Measurements from ENCODE around the gene COQ8B. TPM values are rescaled to one million over a fixed set of nuclear protein-coding genes. Genes with fewer than 3 reads are reported as not detected.
A peak's percentile ranks its signal among the peaks of the same experiment; 100 is the strongest.
"Not testable (repeated sequence)": the region's sequence is repeated elsewhere in the genome, so short reads cannot be mapped to it uniquely, and the experiment has no call there.

COQ8B gene
- polyA plus RNA-seq, 2 donors = 18.4 to 27.2 TPM

GRCh38 chr19:40652303-40652702 lies 64.4 kb downstream of the COQ8B start:
- not testable (repeated sequence) for H3K36me3 ChIP-seq (ENCODE audit: control insufficient read depth in 2 of 2, insufficient read depth in 2 of 2, low read length in 1 of 2); H3K4me3 ChIP-seq (ENCODE audit: low read depth in 1 of 2, low read length in 2 of 2); H3K27ac ChIP-seq (ENCODE audit: low read depth in 2 of 2, low read length in 1 of 2); H3K27me3 ChIP-seq (ENCODE audit: control insufficient read depth in 1 of 2, insufficient read depth in 2 of 2, low read length in 2 of 2); H3K4me1 ChIP-seq (ENCODE audit: control insufficient read depth in 2 of 2, insufficient read depth in 2 of 2, low read length in 1 of 2); H3K9me3 ChIP-seq (ENCODE audit: control insufficient read depth in 2 of 2, insufficient read depth in 1 of 2, low read depth in 1 of 2, low read length in 1 of 2)
- WGBS, 2 donors = 79% methylated on average over 11 of the region's 11 CpGs

- Histone ChIP-seq H3K27me3 (ENCODE audit: control insufficient read depth in 1 of 2, insufficient read depth in 2 of 2, low read length in 2 of 2) (no peaks in the 10 kb centered on the region), H3K4me3 (ENCODE audit: low read depth in 1 of 2, low read length in 2 of 2) (no peak overlapping the region), H3K27ac (ENCODE audit: low read depth in 2 of 2, low read length in 1 of 2) (peak overlapping the region; percentile 54 to 62), H3K9me3 (ENCODE audit: control insufficient read depth in 2 of 2, insufficient read depth in 1 of 2, low read depth in 1 of 2, low read length in 1 of 2) (no peaks in the 10 kb centered on the region), H3K4me1 (ENCODE audit: control insufficient read depth in 2 of 2, insufficient read depth in 2 of 2, low read length in 1 of 2) (no peaks in the 10 kb centered on the region), H3K36me3 (ENCODE audit: control insufficient read depth in 2 of 2, insufficient read depth in 2 of 2, low read length in 1 of 2) (no peaks in the 10 kb centered on the region)
- WGBS, 2 donors = 68 to 74% methylated on average over 8 of the region's 8 CpGs
Observed at GRCh38 chr19:40650749-40651305, 65.9 kb downstream of the COQ8B start.

GRCh38 chr19:40649903-40650675 lies 66.6 kb downstream of the COQ8B start:
- H3K27me3 ChIP-seq (ENCODE audit: control insufficient read depth in 1 of 2, insufficient read depth in 2 of 2, low read length in 2 of 2); H3K4me3 ChIP-seq (ENCODE audit: low read depth in 1 of 2, low read length in 2 of 2); H3K9me3 ChIP-seq (ENCODE audit: control insufficient read depth in 2 of 2, insufficient read depth in 1 of 2, low read depth in 1 of 2, low read length in 1 of 2); H3K4me1 ChIP-seq (ENCODE audit: control insufficient read depth in 2 of 2, insufficient read depth in 2 of 2, low read length in 1 of 2); H3K36me3 ChIP-seq (ENCODE audit: control insufficient read depth in 2 of 2, insufficient read depth in 2 of 2, low read length in 1 of 2): not testable (repeated sequence)
- peak overlapping the region; percentile 36 to 49 for H3K27ac ChIP-seq (ENCODE audit: low read depth in 2 of 2, low read length in 1 of 2)
- 88% methylated on average over 9 of the region's 9 CpGs for WGBS, 2 donors

GRCh38 chr19:40646743-40647254 lies 69.9 kb downstream of the COQ8B start:
- H3K4me3 ChIP-seq (ENCODE audit: low read depth in 1 of 2, low read length in 2 of 2) = no peak overlapping the region
- H3K4me1 ChIP-seq (ENCODE audit: control insufficient read depth in 2 of 2, insufficient read depth in 2 of 2, low read length in 1 of 2) = no peaks in the 10 kb centered on the region
- H3K9me3 ChIP-seq (ENCODE audit: control insufficient read depth in 2 of 2, insufficient read depth in 1 of 2, low read depth in 1 of 2, low read length in 1 of 2) = no peaks in the 10 kb centered on the region
- WGBS, 2 donors = 70 to 77% methylated on average over 5 of the region's 5 CpGs
- no peaks in the 10 kb centered on the region for H3K27me3 ChIP-seq (ENCODE audit: control insufficient read depth in 1 of 2, insufficient read depth in 2 of 2, low read length in 2 of 2)
- H3K36me3 ChIP-seq (ENCODE audit: control insufficient read depth in 2 of 2, insufficient read depth in 2 of 2, low read length in 1 of 2) = no peaks in the 10 kb centered on the region
- peak overlapping the region; percentile 81 to 83 for H3K27ac ChIP-seq (ENCODE audit: low read depth in 2 of 2, low read length in 1 of 2)

GRCh38 chr19:40642757-40643305 lies 73.9 kb downstream of the COQ8B start:
- Histone ChIP-seq H3K36me3 (ENCODE audit: control insufficient read depth in 2 of 2, insufficient read depth in 2 of 2, low read length in 1 of 2) (no peaks in the 10 kb centered on the region), H3K4me1 (ENCODE audit: control insufficient read depth in 2 of 2, insufficient read depth in 2 of 2, low read length in 1 of 2) (no peaks in the 10 kb centered on the region), H3K9me3 (ENCODE audit: control insufficient read depth in 2 of 2, insufficient read depth in 1 of 2, low read depth in 1 of 2, low read length in 1 of 2) (no peaks in the 10 kb centered on the region), H3K4me3 (ENCODE audit: low read depth in 1 of 2, low read length in 2 of 2) (no peak overlapping the region), H3K27me3 (ENCODE audit: control insufficient read depth in 1 of 2, insufficient read depth in 2 of 2, low read length in 2 of 2) (no peaks in the 10 kb centered on the region), H3K27ac (ENCODE audit: low read depth in 2 of 2, low read length in 1 of 2) (no peak overlapping the region)
- 75 to 79% methylated on average over 8 of the region's 8 CpGs for WGBS, 2 donors

- WGBS, 2 donors = 89 to 92% methylated on average over 18 of the region's 18 CpGs
- H3K27me3 ChIP-seq (ENCODE audit: control insufficient read depth in 1 of 2, insufficient read depth in 2 of 2, low read length in 2 of 2) = no peaks in the 10 kb centered on the region
- no peaks in the 10 kb centered on the region for H3K4me1 ChIP-seq (ENCODE audit: control insufficient read depth in 2 of 2, insufficient read depth in 2 of 2, low read length in 1 of 2)
- no peak overlapping the region for H3K4me3 ChIP-seq (ENCODE audit: low read depth in 1 of 2, low read length in 2 of 2)
- H3K36me3 ChIP-seq (ENCODE audit: control insufficient read depth in 2 of 2, insufficient read depth in 2 of 2, low read length in 1 of 2) = no peaks in the 10 kb centered on the region
- H3K9me3 ChIP-seq (ENCODE audit: control insufficient read depth in 2 of 2, insufficient read depth in 1 of 2, low read depth in 1 of 2, low read length in 1 of 2) = no peaks in the 10 kb centered on the region
- H3K27ac ChIP-seq (ENCODE audit: low read depth in 2 of 2, low read length in 1 of 2) = no peak overlapping the region
Observed at GRCh38 chr19:40642051-40642706, 74.5 kb downstream of the COQ8B start.

Other genes with a start within 250 kb of the COQ8B start
- 1 to 10 TPM in 1 of 2 donors, under 1 TPM in 1; 0.68 to 1.2 TPM for gene SPTBN4, start 249.9 kb downstream of the COQ8B start, polyA plus RNA-seq
- gene SHKBP1, start 140.0 kb downstream of the COQ8B start, polyA plus RNA-seq = 10 to 100 TPM; 47.9 to 53.6 TPM
- 100 to 1,000 TPM in 1 of 2 donors, 10 to 100 TPM in 1; 69.9 to 117 TPM for gene LTBP4, start 115.5 kb downstream of the COQ8B start, polyA plus RNA-seq
- 10 to 100 TPM in 1 of 2 donors, 1 to 10 TPM in 1; 9.0 to 14.4 TPM for gene NUMBL, start 26.2 kb downstream of the COQ8B start, polyA plus RNA-seq
- gene ITPKC, start 226 bp upstream of the COQ8B start, polyA plus RNA-seq = 100 to 1,000 TPM in 1 of 2 donors, 10 to 100 TPM in 1; 57.4 to 172 TPM
- 1 to 10 TPM; 3.1 to 6.8 TPM for gene ACTMAP, start 33.6 kb upstream of the COQ8B start, polyA plus RNA-seq
- gene SNRPA, start 34.3 kb upstream of the COQ8B start, polyA plus RNA-seq = 10 to 100 TPM; 48.9 to 58.1 TPM
- gene MIA, start 58.6 kb upstream of the COQ8B start, polyA plus RNA-seq = 1 to 10 TPM in 1 of 2 donors, under 1 TPM in 1; 0.47 to 1.8 TPM
- gene RAB4B, start 61.4 kb upstream of the COQ8B start, polyA plus RNA-seq = 10 to 100 TPM; 30.9 to 41.8 TPM
- gene EGLN2, start 82.3 kb upstream of the COQ8B start, polyA plus RNA-seq = 10 to 100 TPM; 36.3 to 44.7 TPM
- gene CYP2A6, start 133.6 kb upstream of the COQ8B start, polyA plus RNA-seq = not detected
- under 1 TPM in 1 of 2 donors, not detected in 1; 0.20 TPM for gene CYP2A7, start 165.3 kb upstream of the COQ8B start, polyA plus RNA-seq

Measured in esophagus (tissue), 2 donors.